Measurements from ENCODE around the gene KLHDC4. TPM values are rescaled to one million over a fixed set of nuclear protein-coding genes. Genes with fewer than 3 reads are reported as not detected.
A peak's percentile ranks its signal among the peaks of the same experiment; 100 is the strongest.
"Not testable (repeated sequence)": the region's sequence is repeated elsewhere in the genome, so short reads cannot be mapped to it uniquely, and the experiment has no call there.

Gene KLHDC4
- total RNA-seq, 2 experiments from 2014 or later = 65.9 to 70.2 TPM

GRCh38 chr16:87782033-87782432 lies 16.2 kb upstream of the KLHDC4 start:
- no peak for DNase-seq
- H3K9me3 Mint-ChIP-seq = no peaks in the 10 kb centered on the region
- POLR2A ChIA-PET = interaction anchor here (2.2 kb wide), 1 partner anchor 68 kb away, joined by 5 read pairs; no protein-coding TSS in a partner anchor
- no peaks in the 10 kb centered on the region for H3K36me3 Mint-ChIP-seq
- no peaks in the 10 kb centered on the region for H3K27me3 Mint-ChIP-seq
- no peak overlapping the region for H3K4me3 Mint-ChIP-seq
- CTCF ChIA-PET = interaction anchor here (0.6 to 4.2 kb wide), 5 partner anchors 25 to 204 kb away, joined by 3 to 275 read pairs (median 10); partner anchors contain the start of gene SLC7A5
- intact Hi-C loops (cut with micrococcal nuclease) = no loop called here
- H3K27ac Mint-ChIP-seq = no peak overlapping the region
- peaks cover 40% of the 10 kb centered on the region for H3K4me1 Mint-ChIP-seq (ENCODE audit: low read depth)

- Mint-ChIP-seq H3K27ac (peak overlapping the region; percentile 95), H3K4me1 (ENCODE audit: low read depth) (peaks cover 43% of the 10 kb centered on the region), H3K9me3 (no peaks in the 10 kb centered on the region), H3K36me3 (no peaks in the 10 kb centered on the region), H3K4me3 (peak overlapping the region; percentile 54), H3K27me3 (no peaks in the 10 kb centered on the region)
- peak; percentile 84 for DNase-seq
- ChIA-PET POLR2A (interaction anchor here (0.9 to 3.4 kb wide), 13 partner anchors 13 to 171 kb away, joined by 3 to 70 read pairs (median 8); partner anchors contain the start of genes BANP and SLC7A5), CTCF (interaction anchor here (0.6 to 4.2 kb wide), 17 partner anchors 11 to 183 kb away, joined by 3 to 275 read pairs (median 9); partner anchors contain the start of genes KLHDC4 and SLC7A5)
- intact Hi-C loops (cut with micrococcal nuclease) = loop anchor here (1.0 kb wide), 1 partner anchor 173 kb away; no protein-coding TSS in a partner anchor
Observed at GRCh38 chr16:87780385-87780989, 14.7 kb upstream of the KLHDC4 start.

GRCh38 chr16:87778830-87779579 lies 13.2 kb upstream of the KLHDC4 start:
- Mint-ChIP-seq H3K36me3 (no peaks in the 10 kb centered on the region), H3K27me3 (no peaks in the 10 kb centered on the region), H3K4me3 (peak overlapping the region; percentile 75), H3K4me1 (ENCODE audit: low read depth) (peaks cover 43% of the 10 kb centered on the region), H3K9me3 (no peaks in the 10 kb centered on the region), H3K27ac (peak overlapping the region; percentile 95)
- ChIA-PET CTCF (interaction anchor here (0.7 to 4.2 kb wide), 39 partner anchors 9 to 813 kb away, joined by 3 to 275 read pairs (median 6); partner anchors contain the start of genes BANP, KLHDC4 and SLC7A5), POLR2A (interaction anchor here (0.7 to 3.4 kb wide), 16 partner anchors 11 to 172 kb away, joined by 3 to 70 read pairs (median 8); partner anchors contain the start of genes BANP, KLHDC4 and SLC7A5)
- DNase-seq = peak; percentile 97
- intact Hi-C loops (cut with micrococcal nuclease) = loop anchor here (1.0 to 10.0 kb wide), 5 partner anchors 27 to 676 kb away; partner anchors contain the start of gene ZFPM1

GRCh38 chr16:87778476-87778829 lies 12.7 kb upstream of the KLHDC4 start:
- no peak for DNase-seq

GRCh38 chr16:87773836-87774235 lies 8.1 kb upstream of the KLHDC4 start:
- intact Hi-C loops (cut with micrococcal nuclease) = loop anchor here (10.0 kb wide), 1 partner anchor 681 kb away; the partner anchor contains the start of gene ZFPM1
- peaks cover 20% of the 10 kb centered on the region for H3K4me1 Mint-ChIP-seq (ENCODE audit: low read depth)
- DNase-seq, H3K36me3 Mint-ChIP-seq, H3K4me3 Mint-ChIP-seq, H3K9me3 Mint-ChIP-seq, H3K27ac Mint-ChIP-seq, H3K27me3 Mint-ChIP-seq: not testable (repeated sequence)
- ChIA-PET POLR2A (interaction anchor here (0.5 kb wide), 1 partner anchor 8 kb away, joined by 3 read pairs; the partner anchor contains the start of gene KLHDC4), CTCF (interaction anchor here (2.0 kb wide), 1 partner anchor 98 kb away, joined by 6 read pairs; no protein-coding TSS in a partner anchor)

More at GRCh38 chr16:87778476-87778829, 12.7 kb upstream of the KLHDC4 start:
- ChIA-PET POLR2A (interaction anchor here (0.7 to 3.4 kb wide), 16 partner anchors 10 to 172 kb away, joined by 3 to 70 read pairs (median 8); partner anchors contain the start of genes BANP, KLHDC4 and SLC7A5), CTCF (interaction anchor here (0.7 to 4.2 kb wide), 36 partner anchors 9 to 813 kb away, joined by 3 to 275 read pairs (median 6); partner anchors contain the start of genes BANP, KLHDC4 and SLC7A5)
- intact Hi-C loops (cut with micrococcal nuclease) = loop anchor here (10.0 kb wide), 1 partner anchor 676 kb away; the partner anchor contains the start of gene ZFPM1
- Mint-ChIP-seq H3K4me1 (ENCODE audit: low read depth) (peaks cover 43% of the 10 kb centered on the region), H3K9me3 (no peaks in the 10 kb centered on the region), H3K27ac (peak overlapping the region; percentile 95), H3K27me3 (no peaks in the 10 kb centered on the region), H3K4me3 (peak overlapping the region; percentile 75), H3K36me3 (no peaks in the 10 kb centered on the region)

GRCh38 chr16:87767456-87767855 lies 1.7 kb upstream of the KLHDC4 start:
- H3K27ac Mint-ChIP-seq, H3K9me3 Mint-ChIP-seq, DNase-seq, H3K27me3 Mint-ChIP-seq: not testable (repeated sequence)
- intact Hi-C loops (cut with micrococcal nuclease) = loop anchor here (5.0 kb wide), 2 partner anchors 130 to 375 kb away; partner anchors contain the start of gene MAP1LC3B
- Mint-ChIP-seq H3K36me3 (peaks cover 20% of the 10 kb centered on the region), H3K4me3 (peak overlapping the region; percentile 41), H3K4me1 (ENCODE audit: low read depth) (peaks cover 31% of the 10 kb centered on the region)
- POLR2A ChIA-PET = interaction anchor here (0.7 to 2.3 kb wide), 3 partner anchors 12 to 184 kb away, joined by 3 to 10 read pairs (median 3); partner anchors contain the start of gene BANP
- CTCF ChIA-PET = interaction anchor here (1.5 to 4.0 kb wide), 4 partner anchors 12 to 104 kb away, joined by 4 to 36 read pairs (median 18); no protein-coding TSS in a partner anchor

GRCh38 chr16:87766485-87766797 lies 655 bp upstream of the KLHDC4 start:
- ChIA-PET POLR2A (interaction anchor here (0.7 to 2.5 kb wide), 7 partner anchors 13 to 805 kb away, joined by 3 to 10 read pairs (median 3); no protein-coding TSS in a partner anchor), CTCF (interaction anchor here (0.6 to 4.0 kb wide), 5 partner anchors 13 to 307 kb away, joined by 3 to 36 read pairs (median 4); partner anchors contain the start of gene SLC7A5)
- no peaks in the 10 kb centered on the region for H3K27me3 Mint-ChIP-seq
- H3K9me3 Mint-ChIP-seq = no peaks in the 10 kb centered on the region
- peak overlapping the region; percentile 92 for H3K27ac Mint-ChIP-seq
- peaks cover 38% of the 10 kb centered on the region for H3K4me1 Mint-ChIP-seq (ENCODE audit: low read depth)
- DNase-seq = no peak
- intact Hi-C loops (cut with micrococcal nuclease) = loop anchor here (5.0 kb wide), 2 partner anchors 129 to 374 kb away; partner anchors contain the start of gene MAP1LC3B
- H3K36me3 Mint-ChIP-seq = peaks cover 26% of the 10 kb centered on the region
- peak overlapping the region; percentile 97 for H3K4me3 Mint-ChIP-seq

GRCh38 chr16:87765473-87765775 lies 362 bp downstream of the KLHDC4 start:
- peaks cover 38% of the 10 kb centered on the region for H3K4me1 Mint-ChIP-seq (ENCODE audit: low read depth)
- intact Hi-C loops (cut with micrococcal nuclease) = loop anchor here (5.0 kb wide), 2 partner anchors 128 to 373 kb away; partner anchors contain the start of gene MAP1LC3B
- ChIA-PET POLR2A (interaction anchor here (0.7 to 2.5 kb wide), 11 partner anchors 9 to 186 kb away, joined by 3 to 10 read pairs (median 5); partner anchors contain the start of genes BANP and SLC7A5), CTCF (interaction anchor here (0.9 to 4.0 kb wide), 6 partner anchors 12 to 198 kb away, joined by 3 to 36 read pairs (median 5); partner anchors contain the start of gene SLC7A5)
- H3K9me3 Mint-ChIP-seq = no peaks in the 10 kb centered on the region
- H3K36me3 Mint-ChIP-seq = peaks cover 31% of the 10 kb centered on the region
- H3K27me3 Mint-ChIP-seq = no peaks in the 10 kb centered on the region
- peak; percentile 55 for DNase-seq
- peak overlapping the region; percentile 92 for H3K27ac Mint-ChIP-seq
- peak overlapping the region; percentile 97 for H3K4me3 Mint-ChIP-seq

- Mint-ChIP-seq H3K27me3 (no peaks in the 10 kb centered on the region), H3K4me1 (ENCODE audit: low read depth) (peaks cover 38% of the 10 kb centered on the region), H3K36me3 (peaks cover 32% of the 10 kb centered on the region), H3K4me3 (peak overlapping the region; percentile 92), H3K27ac (peak overlapping the region; percentile 86), H3K9me3 (no peaks in the 10 kb centered on the region)
- CTCF ChIA-PET = interaction anchor here (1.1 to 4.0 kb wide), 5 partner anchors 12 to 107 kb away, joined by 3 to 36 read pairs (median 8); partner anchors contain the start of gene SLC7A5
- intact Hi-C loops (cut with micrococcal nuclease) = loop anchor here (5.0 kb wide), 2 partner anchors 128 to 373 kb away; partner anchors contain the start of gene MAP1LC3B
- DNase-seq = peak; percentile 40
- POLR2A ChIA-PET = interaction anchor here (0.7 to 2.5 kb wide), 8 partner anchors 10 to 186 kb away, joined by 3 to 10 read pairs (median 5); partner anchors contain the start of genes BANP and SLC7A5
Observed at GRCh38 chr16:87764600-87765472, 950 bp downstream of the KLHDC4 start.

- Mint-ChIP-seq H3K27me3 (no peaks in the 10 kb centered on the region), H3K4me3 (no peak overlapping the region), H3K27ac (no peak overlapping the region), H3K4me1 (ENCODE audit: low read depth) (peaks cover 35% of the 10 kb centered on the region), H3K9me3 (no peaks in the 10 kb centered on the region), H3K36me3 (peaks cover 45% of the 10 kb centered on the region)
- ChIA-PET POLR2A (no interaction called here), CTCF (interaction anchor here (1.5 kb wide), 1 partner anchor 9 kb away, joined by 4 read pairs; no protein-coding TSS in a partner anchor)
- DNase-seq = no peak
- intact Hi-C loops (cut with micrococcal nuclease) = no loop called here
Observed at GRCh38 chr16:87762620-87763019, 3.2 kb downstream of the KLHDC4 start.
